ENCODE data around the gene HBB. TPM values are rescaled to one million over a fixed set of nuclear protein-coding genes. Genes with fewer than 3 reads are reported as not detected.

The HBB gene
- not detected in 2 replicates for total RNA-seq (2014; rRNA removed; shearing (Covaris generic); ENCODE audit: low replicate concordance)

GRCh38 chr11:5226732-5227310 is at the start of gene HBB:
HBB (minus strand) TSS chr11:5227071; CDS start chr11:5227021, 50 bp downstream.
- H3K36me3 ChIP-seq (ENCODE audit: insufficient read depth, low read length) = no peaks in the 10 kb centered on the region
- H3K4me2 ChIP-seq (ENCODE audit: low read depth, low read length, poor library complexity, severe bottlenecking) = no peak within 1 kb of the TSS
- H2AFZ ChIP-seq (ENCODE audit: low read length) = no peak within 1 kb of the TSS
- H3K9ac ChIP-seq (ENCODE audit: low read length) = no peak within 1 kb of the TSS
- H3K9me2 ChIP-seq (replicated peaks; ENCODE audit: insufficient read depth, low read length) = no peaks in the 10 kb centered on the region
- H3K9me3 ChIP-seq (ENCODE audit: low read length) = no peaks in the 10 kb centered on the region
- DNase-seq = no peak
- no peak within 1 kb of the TSS for H3K4me3 ChIP-seq (ENCODE audit: low read length)
- no peaks in the 10 kb centered on the region for H3K79me2 ChIP-seq (ENCODE audit: low read length)
- no peaks in the 10 kb centered on the region for H3K27me3 ChIP-seq (ENCODE audit: low read length)
- no peaks in the 10 kb centered on the region for H4K20me1 ChIP-seq (ENCODE audit: insufficient read depth, low read depth, low read length)
- no peaks in the 10 kb centered on the region for H3K4me1 ChIP-seq (ENCODE audit: low read length)
- H3K27ac ChIP-seq (ENCODE audit: low read length) = no peak within 1 kb of the TSS

DNA sequence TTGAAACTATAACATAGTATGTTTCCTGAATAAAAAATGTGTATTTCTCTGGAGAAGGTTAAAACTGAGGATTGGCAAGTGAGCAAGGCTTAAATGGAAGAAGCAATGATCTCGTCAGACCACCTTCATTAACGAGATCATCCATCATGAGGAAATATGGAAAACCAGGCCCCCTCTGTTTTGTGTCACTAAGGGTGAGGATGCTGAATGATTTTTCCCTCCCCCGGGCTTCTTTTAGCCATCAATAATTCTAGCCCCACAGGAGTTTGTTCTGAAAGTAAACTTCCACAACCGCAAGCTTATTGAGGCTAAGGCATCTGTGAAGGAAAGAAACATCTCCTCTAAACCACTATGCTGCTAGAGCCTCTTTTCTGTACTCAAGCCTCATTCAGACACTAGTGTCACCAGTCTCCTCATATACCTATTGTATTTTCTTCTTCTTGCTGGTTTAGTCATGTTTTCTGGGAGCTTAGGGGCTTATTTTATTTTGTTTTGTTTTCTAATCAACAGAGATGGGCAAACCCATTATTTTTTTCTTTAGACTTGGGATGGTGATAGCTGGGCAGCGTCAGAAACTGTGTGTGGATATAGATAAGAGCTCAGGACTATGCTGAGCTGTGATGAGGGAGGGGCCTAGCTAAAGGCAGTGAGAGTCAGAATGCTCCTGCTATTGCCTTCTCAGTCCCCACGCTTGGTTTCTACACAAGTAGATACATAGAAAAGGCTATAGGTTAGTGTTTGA is 48.7 kb upstream of the HBB start:
- Histone ChIP-seq H3K27ac (ENCODE audit: low read length) (no peak overlapping the region), H3K9me2 (replicated peaks; ENCODE audit: insufficient read depth, low read length) (no peaks in the 10 kb centered on the region), H3K9ac (ENCODE audit: low read length) (no peak overlapping the region), H3K4me1 (ENCODE audit: low read length) (0 out of 2 replicates have a peak, but pooled peaks cover under 1% of the 10 kb centered on the region), H3K4me3 (ENCODE audit: low read length) (no peak overlapping the region), H3K79me2 (ENCODE audit: low read length) (no peaks in the 10 kb centered on the region), H4K20me1 (ENCODE audit: insufficient read depth, low read depth, low read length) (no peaks in the 10 kb centered on the region), H2AFZ (ENCODE audit: low read length) (no peak overlapping the region), H3K36me3 (ENCODE audit: insufficient read depth, low read length) (no peaks in the 10 kb centered on the region), H3K9me3 (ENCODE audit: low read length) (no peaks in the 10 kb centered on the region), H3K27me3 (ENCODE audit: low read length) (no peaks in the 10 kb centered on the region), H3K4me2 (ENCODE audit: low read depth, low read length, poor library complexity, severe bottlenecking) (no peak overlapping the region)
- DNase-seq = no peak

DNA sequence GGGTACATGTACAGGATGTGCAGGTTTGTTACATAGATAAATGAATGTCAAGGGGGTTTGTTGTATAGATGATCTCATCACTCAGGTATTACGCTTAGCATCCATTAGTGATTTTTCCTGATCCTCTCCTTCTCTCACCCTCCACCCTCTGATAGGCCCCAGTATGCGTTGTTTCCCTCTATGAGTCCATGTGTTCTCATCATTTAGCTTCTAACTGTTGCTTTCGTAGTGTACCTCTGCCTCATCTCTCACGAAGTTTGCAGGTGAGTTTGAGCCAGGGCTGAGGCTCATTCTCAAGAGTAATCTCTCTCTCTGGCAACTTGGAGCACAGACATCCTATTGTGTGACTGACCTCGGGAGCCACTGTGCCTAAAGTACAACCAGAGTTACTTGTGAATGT is 47.5 kb upstream of the HBB start:
- Histone ChIP-seq H3K4me1 (ENCODE audit: low read length) (no peaks in the 10 kb centered on the region), H4K20me1 (ENCODE audit: insufficient read depth, low read depth, low read length) (no peaks in the 10 kb centered on the region), H3K4me2 (ENCODE audit: low read depth, low read length, poor library complexity, severe bottlenecking) (no peak overlapping the region), H3K36me3 (ENCODE audit: insufficient read depth, low read length) (no peaks in the 10 kb centered on the region), H3K27ac (ENCODE audit: low read length) (no peak overlapping the region), H3K9me3 (ENCODE audit: low read length) (no peaks in the 10 kb centered on the region), H3K9ac (ENCODE audit: low read length) (no peak overlapping the region), H3K27me3 (ENCODE audit: low read length) (no peaks in the 10 kb centered on the region), H3K79me2 (ENCODE audit: low read length) (no peaks in the 10 kb centered on the region), H2AFZ (ENCODE audit: low read length) (no peak overlapping the region), H3K4me3 (ENCODE audit: low read length) (no peak overlapping the region), H3K9me2 (replicated peaks; ENCODE audit: insufficient read depth, low read length) (no peaks in the 10 kb centered on the region)
- no peak for DNase-seq

DNA sequence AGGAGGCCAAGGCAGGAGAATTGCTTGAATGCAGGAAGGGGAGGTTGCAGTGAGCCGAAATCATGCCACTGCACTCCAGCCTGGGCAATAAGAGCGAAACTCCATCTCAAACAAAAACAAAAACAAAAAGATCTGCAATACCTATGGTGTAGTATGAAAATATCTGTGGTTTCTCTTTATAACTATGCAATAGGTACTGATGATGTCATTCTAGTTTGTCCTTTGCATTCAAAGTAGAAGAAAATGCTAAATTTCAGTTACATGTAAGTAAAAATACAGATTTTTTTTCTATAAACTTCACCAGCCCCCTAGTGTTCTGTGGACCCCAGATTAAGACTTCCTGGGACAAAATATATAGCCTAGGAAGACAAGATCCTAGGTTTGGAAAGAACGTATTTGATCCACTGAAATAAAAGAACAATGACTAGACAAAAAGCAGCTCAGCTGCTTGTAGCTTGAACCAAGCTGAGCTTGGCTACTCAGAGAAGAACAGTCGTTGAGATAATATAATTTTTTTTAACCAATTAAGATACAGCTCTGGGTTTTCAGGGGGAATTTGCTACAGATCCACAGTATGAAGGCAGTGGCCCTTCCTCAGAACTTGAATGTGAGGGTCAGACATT is 45.6 kb upstream of the HBB start:
- H3K36me3 ChIP-seq (ENCODE audit: insufficient read depth, low read length) = no peaks in the 10 kb centered on the region
- H3K9ac ChIP-seq (ENCODE audit: low read length) = no peak overlapping the region
- H3K9me3 ChIP-seq (ENCODE audit: low read length) = no peaks in the 10 kb centered on the region
- H3K27ac ChIP-seq (ENCODE audit: low read length) = no peak overlapping the region
- H3K4me2 ChIP-seq (ENCODE audit: low read depth, low read length, poor library complexity, severe bottlenecking) = no peak overlapping the region
- H3K4me1 ChIP-seq (ENCODE audit: low read length) = no peaks in the 10 kb centered on the region
- H3K9me2 ChIP-seq (replicated peaks; ENCODE audit: insufficient read depth, low read length) = no peaks in the 10 kb centered on the region
- no peak overlapping the region for H3K4me3 ChIP-seq (ENCODE audit: low read length)
- no peak overlapping the region for H2AFZ ChIP-seq (ENCODE audit: low read length)
- DNase-seq = no peak
- no peaks in the 10 kb centered on the region for H4K20me1 ChIP-seq (ENCODE audit: insufficient read depth, low read depth, low read length)
- H3K79me2 ChIP-seq (ENCODE audit: low read length) = no peaks in the 10 kb centered on the region
- H3K27me3 ChIP-seq (ENCODE audit: low read length) = no peaks in the 10 kb centered on the region

DNA sequence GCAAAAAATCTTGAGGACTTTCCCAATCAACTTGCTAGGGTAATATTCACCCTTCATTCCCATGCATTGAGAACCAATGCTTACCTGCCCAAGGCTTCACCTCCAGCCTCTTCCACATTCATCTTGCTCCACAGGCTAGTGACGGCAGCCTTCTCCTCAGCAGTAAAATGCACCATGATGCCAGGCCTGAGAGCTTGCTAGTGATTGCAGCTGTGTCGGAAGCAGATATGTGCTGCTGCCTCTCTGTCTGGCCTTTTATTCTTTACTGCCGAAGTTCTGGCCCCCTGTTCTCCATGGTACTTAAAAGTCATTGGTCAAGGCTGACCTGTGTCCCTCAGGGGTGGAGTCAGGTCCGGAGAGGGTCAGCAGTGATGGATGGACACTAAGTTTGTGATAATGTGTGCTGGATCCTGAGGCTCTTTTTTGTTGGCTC is 42.9 kb upstream of the HBB start, which contains the start of gene HBE1:
Gene HBE1 (minus strand): TSS at position 231 of the 433 bp plus-strand sequence. CDS start 55 bp downstream, at position 176.
- Histone ChIP-seq H4K20me1 (ENCODE audit: insufficient read depth, low read depth, low read length) (no peaks in the 10 kb centered on the region), H3K9me3 (ENCODE audit: low read length) (no peaks in the 10 kb centered on the region), H3K4me1 (ENCODE audit: low read length) (no peaks in the 10 kb centered on the region), H3K27ac (ENCODE audit: low read length) (no peak within 1 kb of the TSS), H2AFZ (ENCODE audit: low read length) (no peak within 1 kb of the TSS), H3K4me2 (ENCODE audit: low read depth, low read length, poor library complexity, severe bottlenecking) (no peak within 1 kb of the TSS), H3K9me2 (replicated peaks; ENCODE audit: insufficient read depth, low read length) (no peaks in the 10 kb centered on the region), H3K36me3 (ENCODE audit: insufficient read depth, low read length) (no peaks in the 10 kb centered on the region), H3K9ac (ENCODE audit: low read length) (no peak within 1 kb of the TSS), H3K4me3 (ENCODE audit: low read length) (no peak within 1 kb of the TSS), H3K79me2 (ENCODE audit: low read length) (no peaks in the 10 kb centered on the region), H3K27me3 (ENCODE audit: low read length) (no peaks in the 10 kb centered on the region)
- DNase-seq = no peak

GRCh38 chr11:5267033-5267563 is 40.2 kb upstream of the HBB start:
- Histone ChIP-seq H3K4me3 (ENCODE audit: low read length) (no peak overlapping the region), H4K20me1 (ENCODE audit: insufficient read depth, low read depth, low read length) (no peaks in the 10 kb centered on the region), H3K27me3 (ENCODE audit: low read length) (no peaks in the 10 kb centered on the region), H3K9me2 (replicated peaks; ENCODE audit: insufficient read depth, low read length) (no peaks in the 10 kb centered on the region), H3K36me3 (ENCODE audit: insufficient read depth, low read length) (no peaks in the 10 kb centered on the region), H3K27ac (ENCODE audit: low read length) (no peak overlapping the region), H3K9ac (ENCODE audit: low read length) (no peak overlapping the region), H3K4me1 (ENCODE audit: low read length) (no peaks in the 10 kb centered on the region), H3K79me2 (ENCODE audit: low read length) (no peaks in the 10 kb centered on the region), H3K9me3 (ENCODE audit: low read length) (no peaks in the 10 kb centered on the region), H3K4me2 (ENCODE audit: low read depth, low read length, poor library complexity, severe bottlenecking) (no peak overlapping the region), H2AFZ (ENCODE audit: low read length) (no peak overlapping the region)
- DNase-seq = no peak

DNA sequence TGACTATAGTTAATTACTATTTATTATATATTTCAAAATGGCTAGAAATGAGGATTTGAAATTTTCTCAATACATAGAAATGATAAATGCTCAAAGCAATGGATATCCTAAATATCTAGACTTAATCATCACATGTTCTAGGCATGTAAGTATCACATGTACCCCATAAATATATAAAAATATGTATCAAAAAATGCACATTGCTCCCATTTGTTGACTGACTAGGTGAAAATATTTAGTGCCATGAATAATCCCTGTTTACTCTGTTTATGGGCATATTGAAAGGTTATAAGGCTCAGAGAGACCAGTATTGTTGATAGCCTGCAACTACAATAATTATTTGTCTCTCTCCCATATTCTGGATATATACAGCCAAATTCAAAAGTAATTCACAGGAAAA is 39.7 kb upstream of the HBB start:
- Histone ChIP-seq H3K9ac (ENCODE audit: low read length) (no peak overlapping the region), H3K9me2 (replicated peaks; ENCODE audit: insufficient read depth, low read length) (no peaks in the 10 kb centered on the region), H2AFZ (ENCODE audit: low read length) (no peak overlapping the region), H3K4me1 (ENCODE audit: low read length) (no peaks in the 10 kb centered on the region), H3K79me2 (ENCODE audit: low read length) (no peaks in the 10 kb centered on the region), H3K4me3 (ENCODE audit: low read length) (no peak overlapping the region), H4K20me1 (ENCODE audit: insufficient read depth, low read depth, low read length) (no peaks in the 10 kb centered on the region), H3K27me3 (ENCODE audit: low read length) (no peaks in the 10 kb centered on the region), H3K9me3 (ENCODE audit: low read length) (no peaks in the 10 kb centered on the region), H3K4me2 (ENCODE audit: low read depth, low read length, poor library complexity, severe bottlenecking) (no peak overlapping the region), H3K36me3 (ENCODE audit: insufficient read depth, low read length) (no peaks in the 10 kb centered on the region), H3K27ac (ENCODE audit: low read length) (no peak overlapping the region)
- no peak for DNase-seq

GRCh38 chr11:5265832-5266231 is 39.0 kb upstream of the HBB start:
- Histone ChIP-seq H3K9me2 (replicated peaks; ENCODE audit: insufficient read depth, low read length) (no peaks in the 10 kb centered on the region), H3K79me2 (ENCODE audit: low read length) (no peaks in the 10 kb centered on the region), H3K9ac (ENCODE audit: low read length) (no peak overlapping the region), H2AFZ (ENCODE audit: low read length) (no peak overlapping the region), H3K27ac (ENCODE audit: low read length) (no peak overlapping the region), H3K27me3 (ENCODE audit: low read length) (no peaks in the 10 kb centered on the region), H3K9me3 (ENCODE audit: low read length) (no peaks in the 10 kb centered on the region), H3K4me2 (ENCODE audit: low read depth, low read length, poor library complexity, severe bottlenecking) (no peak overlapping the region), H3K36me3 (ENCODE audit: insufficient read depth, low read length) (no peaks in the 10 kb centered on the region), H3K4me3 (ENCODE audit: low read length) (no peak overlapping the region), H4K20me1 (ENCODE audit: insufficient read depth, low read depth, low read length) (no peaks in the 10 kb centered on the region), H3K4me1 (ENCODE audit: low read length) (no peaks in the 10 kb centered on the region)
- DNase-seq = no peak

All from Karpas-422 (cell line).